IPS DF 6.9 (cell line): Measurements from ENCODE around the gene PRPH2.
A peak's percentile ranks its signal among the peaks of the same experiment; 100 is the strongest.
"Not testable (repeated sequence)": the region's sequence is repeated elsewhere in the genome, so short reads cannot be mapped to it uniquely, and the experiment has no call there.

Experiments
- DNase-seq: peaks from one replicate; pipeline ENCODE4 v3.0.0-alpha.2; 2013; ENCODE audit warnings: low read depth, low spot score
- H3K27ac ChIP-seq: one replicate; pipeline ENCODE4 v1.5.1; 2013; ENCODE audit warnings: low read length, control low read depth
- H3K27me3 ChIP-seq: 2 replicates; pipeline ENCODE4 v1.6.1; 2013; ENCODE audit warnings: mild to moderate bottlenecking, low read length; ENCODE audit not compliant: control insufficient read depth, insufficient read depth
- H3K36me3 ChIP-seq: 2 replicates; pipeline ENCODE4 v1.6.1; 2013; ENCODE audit warnings: low read length; ENCODE audit not compliant: control insufficient read depth, insufficient read depth
- H3K4me1 ChIP-seq: 2 replicates; pipeline ENCODE4 v1.6.1; 2013; ENCODE audit warnings: low read length; ENCODE audit not compliant: control insufficient read depth, insufficient read depth
- H3K4me3 ChIP-seq: 2 replicates; pipeline ENCODE4 v1.5.1; 2013; ENCODE audit warnings: mild to moderate bottlenecking, low read length
- H3K9me3 ChIP-seq: 2 replicates; pipeline ENCODE4 v1.6.1; 2013; ENCODE audit warnings: low read length, inconsistent platforms; ENCODE audit not compliant: control insufficient read depth, insufficient read depth
- WGBS: extraction: QIAGEN DNeasy Blood & Tissue Kit; methylation state at CpG from one replicate; pipeline ENCODE4 v1.1.7; 2013; ENCODE audit warnings: mixed read lengths, missing lambda C conversion rate; ENCODE audit not compliant: insufficient read length, insufficient coverage; 5-methylcytosine and 5-hydroxymethylcytosine counted together

The PRPH2 gene

DNA sequence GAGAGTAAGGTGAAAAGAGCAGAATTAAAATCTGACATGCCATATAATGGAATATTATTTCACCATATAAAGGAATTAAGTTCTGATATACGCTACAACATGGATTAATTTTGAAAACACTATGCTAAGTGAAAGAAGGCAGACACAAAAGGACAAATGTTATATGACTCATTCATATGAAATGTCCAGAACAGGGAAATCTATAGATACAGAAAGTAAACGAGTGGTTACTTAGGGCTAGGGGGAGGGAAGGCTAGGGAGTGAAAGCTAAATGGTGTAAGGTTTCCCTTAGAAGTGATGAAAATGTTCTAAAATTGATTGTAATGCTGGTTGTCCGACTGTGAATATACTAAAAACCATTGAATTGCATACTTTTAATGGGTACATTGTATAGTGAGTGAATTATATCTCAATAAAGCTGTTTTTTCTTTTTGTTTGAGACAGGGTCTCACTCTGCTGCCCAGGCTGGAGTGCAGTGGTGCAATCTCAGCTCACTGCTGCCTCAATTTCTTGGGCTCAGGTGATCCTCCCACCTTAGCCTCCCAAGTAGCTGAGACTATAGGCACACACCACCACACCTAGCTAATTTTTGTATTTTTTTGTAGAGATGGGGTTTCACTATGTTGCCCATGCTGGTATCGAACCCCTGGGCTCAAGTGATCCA, 8.2 kb downstream of the PRPH2 start:
- DNase-seq: no peak
- Histone ChIP-seq H3K36me3 (no peaks in the 10 kb centered on the region), H3K4me3 (no peak overlapping the region), H3K27me3 (no peaks in the 10 kb centered on the region), H3K9me3 (no peaks in the 10 kb centered on the region), H3K4me1 (no peaks in the 10 kb centered on the region), H3K27ac (no peak overlapping the region)
- WGBS: no CpG with 5 or more reads among the region's 4 CpGs

DNA sequence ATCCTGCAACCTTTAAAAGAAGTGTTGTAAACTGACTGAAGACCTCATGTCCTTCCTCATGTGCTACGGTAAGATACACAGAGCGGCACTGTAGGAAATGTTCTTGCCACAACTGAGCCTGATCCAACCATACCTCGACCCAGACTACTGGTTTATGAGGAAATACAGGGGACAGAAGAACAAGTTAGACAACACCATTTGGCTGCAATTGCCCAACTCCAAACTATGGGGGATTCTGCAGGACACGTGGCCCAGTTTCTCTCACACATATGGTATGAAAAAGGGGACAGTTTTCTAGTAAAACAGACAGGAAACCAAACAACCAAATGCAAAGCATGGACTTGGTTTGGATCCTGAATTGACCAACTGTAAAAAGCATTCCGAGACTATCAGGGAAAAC, 10.5 kb downstream of the PRPH2 start:
- Histone ChIP-seq H3K27ac (no peak overlapping the region), H3K9me3 (no peaks in the 10 kb centered on the region), H3K4me3 (no peak overlapping the region), H3K27me3 (no peaks in the 10 kb centered on the region), H3K4me1 (no peaks in the 10 kb centered on the region), H3K36me3 (no peaks in the 10 kb centered on the region; the same call in 1 of the 2 replicates)
- no CpG with 5 or more reads among the region's 5 CpGs for WGBS
- no peak for DNase-seq

DNA sequence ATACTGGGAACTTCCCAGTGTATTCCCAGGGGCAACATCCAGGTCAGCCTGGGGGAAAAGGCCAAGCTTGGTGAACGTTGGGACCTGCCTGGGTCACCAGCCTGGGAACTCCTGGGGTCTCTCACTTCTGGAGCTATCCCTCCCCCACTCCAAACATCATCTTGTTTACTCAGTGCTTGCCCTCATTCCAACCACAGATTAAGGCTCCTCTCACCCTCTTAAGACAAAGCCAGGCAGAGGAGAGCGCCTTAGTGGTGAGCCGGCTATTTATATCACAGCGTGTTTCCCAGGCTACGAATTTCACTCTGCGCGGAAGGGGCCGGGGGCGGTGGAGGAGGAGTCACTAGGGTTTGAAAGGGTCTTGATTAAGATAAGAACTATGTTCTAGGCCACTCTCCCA, 12.1 kb downstream of the PRPH2 start:
- Histone ChIP-seq H3K4me1 (no peaks in the 10 kb centered on the region), H3K36me3 (no peaks in the 10 kb centered on the region; the same call in 1 of the 2 replicates), H3K4me3 (no peak overlapping the region), H3K27ac (no peak overlapping the region), H3K9me3 (no peaks in the 10 kb centered on the region), H3K27me3 (no peaks in the 10 kb centered on the region)
- no CpG with 5 or more reads among the region's 9 CpGs for WGBS
- DNase-seq: no peak

DNA sequence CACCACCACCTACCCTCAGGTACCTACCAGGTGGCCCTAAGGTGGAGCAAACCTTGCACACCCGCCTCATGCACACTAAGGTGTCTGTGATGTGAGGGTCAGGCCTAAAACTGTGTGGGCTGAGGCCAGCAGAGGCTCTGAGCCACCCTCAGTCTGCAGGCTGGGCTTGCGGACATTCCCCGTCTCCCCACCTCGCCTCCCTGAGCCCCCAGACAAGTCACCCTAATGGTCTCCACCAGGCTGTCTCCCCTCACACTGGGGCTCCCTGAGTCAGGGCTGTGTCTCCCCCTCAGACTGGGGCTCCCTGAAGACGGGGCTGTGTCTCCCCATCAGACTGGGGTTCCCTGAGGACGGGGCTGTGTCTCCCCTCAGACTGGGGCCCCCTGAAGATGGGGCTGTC, 12.5 kb downstream of the PRPH2 start:
- no CpG with 5 or more reads among the region's 6 CpGs for WGBS
- H3K9me3 ChIP-seq: no peaks in the 10 kb centered on the region
- no peak for DNase-seq

DNA sequence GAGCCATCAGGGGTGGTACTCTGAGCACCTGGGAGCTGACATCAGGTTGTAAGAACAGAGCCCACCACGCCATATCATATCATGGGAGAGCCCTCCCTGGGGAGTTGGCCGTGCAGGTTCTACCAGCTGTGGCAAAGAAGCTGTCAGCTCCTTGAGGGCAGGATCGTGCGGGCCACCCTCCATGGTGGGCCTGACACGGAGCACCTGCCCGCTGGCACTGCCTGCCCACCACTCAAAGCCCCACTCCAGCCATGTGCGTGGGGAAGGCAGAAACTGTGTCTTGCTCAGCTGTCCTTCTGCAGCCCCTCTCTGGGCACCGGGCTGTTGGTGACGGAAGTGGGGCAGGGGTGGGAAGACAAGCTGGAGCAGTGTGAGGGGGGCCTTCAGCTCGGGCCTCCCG, 14.3 kb downstream of the PRPH2 start:
- Histone ChIP-seq H3K4me1 (peaks cover 3% of the 10 kb centered on the region), H3K27ac (no peak overlapping the region), H3K4me3 (no peak overlapping the region), H3K27me3 (no peaks in the 10 kb centered on the region), H3K36me3 (no peaks in the 10 kb centered on the region; the same call in 1 of the 2 replicates), H3K9me3 (no peaks in the 10 kb centered on the region)
- no peak for DNase-seq
- no CpG with 5 or more reads among the region's 11 CpGs for WGBS

More for the DNA sequence above, 12.5 kb downstream of the PRPH2 start:
- no peaks in the 10 kb centered on the region; the same call in 1 of the 2 replicates for H3K36me3 ChIP-seq
- H3K4me3 ChIP-seq: no peak overlapping the region
- no peaks in the 10 kb centered on the region for H3K27me3 ChIP-seq
- peaks cover under 1% of the 10 kb centered on the region for H3K4me1 ChIP-seq
- no peak overlapping the region for H3K27ac ChIP-seq

DNA sequence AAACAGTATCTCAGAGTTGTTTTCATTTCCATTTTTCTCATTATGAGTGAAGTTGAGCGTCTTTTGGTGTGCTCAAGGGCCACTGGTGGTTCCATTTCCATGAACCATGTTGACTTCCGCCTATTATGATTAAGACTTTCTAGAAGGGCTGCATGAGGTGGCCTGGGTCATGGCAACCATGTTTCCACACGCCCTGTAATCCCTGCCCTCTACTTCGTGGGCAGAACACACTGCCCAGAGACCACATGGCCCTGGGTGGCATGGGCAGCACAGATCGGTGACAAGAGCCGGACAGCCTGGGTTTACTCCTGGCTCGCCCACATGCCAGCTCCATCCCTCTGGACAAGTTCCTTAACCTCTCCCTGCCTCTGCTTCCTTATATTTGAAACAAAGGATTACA, 14.8 kb downstream of the PRPH2 start:
- no peaks in the 10 kb centered on the region; the same call in 1 of the 2 replicates for H3K36me3 ChIP-seq
- H3K27ac ChIP-seq: no peak overlapping the region
- DNase-seq: no peak
- H3K4me3 ChIP-seq: no peak overlapping the region
- no peaks in the 10 kb centered on the region for H3K9me3 ChIP-seq
- peaks cover 3% of the 10 kb centered on the region for H3K4me1 ChIP-seq
- no peaks in the 10 kb centered on the region for H3K27me3 ChIP-seq
- no CpG with 5 or more reads among the region's 7 CpGs for WGBS

DNA sequence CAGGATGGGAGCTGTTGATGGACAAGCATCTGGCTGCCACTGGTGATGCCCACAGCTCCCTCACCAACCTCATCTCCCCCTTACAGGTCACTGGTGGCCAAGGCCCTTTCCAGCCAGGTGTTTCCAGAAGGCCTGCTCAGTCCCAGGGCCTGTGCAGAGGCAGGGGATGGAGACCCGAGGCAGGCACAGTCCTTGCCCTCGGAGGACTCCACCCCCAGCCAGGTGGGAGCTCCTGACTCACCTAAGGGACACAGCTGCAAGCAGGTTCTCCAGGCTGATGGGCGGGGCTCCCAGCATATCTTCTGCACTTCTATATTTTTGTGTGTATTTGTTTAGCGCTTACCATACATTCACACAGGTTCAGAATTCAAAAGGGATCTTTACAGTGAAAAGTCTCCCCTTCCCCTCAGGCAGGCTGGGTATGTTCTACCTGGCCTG, 17.4 kb downstream of the PRPH2 start:
- Histone ChIP-seq H3K4me3 (no peak overlapping the region; the same call in 1 of the 2 replicates), H3K4me1 (peaks cover 3% of the 10 kb centered on the region), H3K9me3 (no peaks in the 10 kb centered on the region), H3K27ac (no peak overlapping the region), H3K36me3 (no peaks in the 10 kb centered on the region; the same call in 1 of the 2 replicates), H3K27me3 (no peaks in the 10 kb centered on the region)
- WGBS: no CpG with 5 or more reads among the region's 4 CpGs
- no peak for DNase-seq

DNA sequence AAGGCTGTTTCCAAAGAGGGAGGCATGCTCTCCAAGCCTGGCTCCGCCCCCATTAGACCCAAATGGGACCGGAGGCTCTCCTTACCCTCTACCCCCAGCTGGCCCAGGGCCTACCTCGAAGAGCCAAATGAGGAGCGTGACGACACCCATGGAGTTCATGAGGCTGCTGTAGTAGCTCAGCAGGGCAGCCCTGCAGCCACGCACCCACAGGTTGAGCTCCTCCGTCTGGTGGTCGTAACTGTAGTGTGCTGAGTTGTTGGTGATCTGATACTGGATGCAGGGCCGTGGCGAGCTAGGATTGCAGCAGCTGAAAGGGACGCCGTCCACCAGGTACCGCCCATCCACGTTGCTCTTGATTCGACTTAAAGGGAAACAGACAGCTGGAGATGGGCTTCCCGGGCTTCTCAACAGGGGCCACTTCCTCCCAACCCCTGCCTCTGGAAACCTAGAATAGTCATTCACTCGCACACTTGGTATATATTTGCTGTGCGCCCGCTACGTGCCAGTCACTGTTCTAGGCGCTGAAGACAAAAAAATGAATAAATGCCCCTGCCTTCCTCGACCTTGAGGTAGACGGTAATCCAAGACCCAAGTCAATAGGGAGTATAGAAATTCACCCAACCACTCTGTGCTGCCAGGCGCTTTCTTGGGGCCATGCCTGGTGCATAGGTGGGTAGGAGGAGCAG, 18.0 kb downstream of the PRPH2 start:
- Histone ChIP-seq H3K27ac (no peak overlapping the region), H3K9me3 (no peaks in the 10 kb centered on the region), H3K27me3 (no peaks in the 10 kb centered on the region), H3K36me3 (no peaks in the 10 kb centered on the region; the same call in 1 of the 2 replicates), H3K4me1 (peaks cover 3% of the 10 kb centered on the region), H3K4me3 (peak overlapping the region; percentile 62; the same call in 1 of the 2 replicates)
- DNase-seq: peak; percentile 74
- whole genome bisulfite sequencing: no CpG with 5 or more reads among the region's 24 CpGs

DNA sequence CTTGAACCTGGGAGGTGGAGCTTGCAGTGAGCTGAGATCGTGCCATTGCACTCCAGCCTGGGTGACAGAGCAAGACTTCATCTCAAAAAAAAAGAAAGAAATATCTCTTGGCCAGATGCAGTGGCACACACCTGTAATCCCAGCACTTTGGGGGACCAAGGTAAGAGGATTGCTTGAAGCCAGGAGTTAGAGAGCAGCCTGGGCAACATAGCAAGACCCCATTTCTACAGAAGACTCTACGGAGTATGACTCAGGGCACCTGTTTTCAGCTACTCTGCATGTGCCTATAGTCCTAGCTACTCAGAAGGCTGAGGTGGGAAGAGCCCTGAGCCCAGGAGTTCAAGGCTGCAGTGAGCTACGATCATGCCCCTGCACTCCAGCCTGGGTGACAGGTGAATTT, 19.6 kb downstream of the PRPH2 start:
- not testable (repeated sequence) for H3K4me1 ChIP-seq, H3K4me3 ChIP-seq, H3K9me3 ChIP-seq, H3K27me3 ChIP-seq, H3K27ac ChIP-seq, DNase-seq, H3K36me3 ChIP-seq
- WGBS: no CpG with 5 or more reads among the region's 3 CpGs

DNA sequence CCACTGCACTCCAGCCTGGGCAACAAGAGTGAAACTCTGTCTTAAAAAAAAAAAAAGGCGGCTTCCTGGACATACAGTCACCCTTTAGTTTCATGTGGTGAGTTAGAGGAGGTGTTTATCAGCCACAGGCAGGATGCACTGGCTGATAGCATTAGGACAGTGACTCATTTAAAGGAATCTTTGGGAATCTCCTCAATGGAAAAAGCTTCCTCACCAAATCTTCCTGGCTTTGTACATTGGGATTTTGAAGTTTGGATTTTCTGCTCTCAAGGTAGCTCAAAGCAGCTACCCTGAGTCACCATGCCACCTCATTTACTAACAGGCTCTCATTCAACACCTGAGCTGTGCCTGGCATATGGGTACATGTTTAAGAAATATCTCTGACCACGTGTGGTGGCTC, 20.2 kb downstream of the PRPH2 start:
- no peak overlapping the region for H3K27ac ChIP-seq
- no peak for DNase-seq
- peaks cover 3% of the 10 kb centered on the region for H3K4me1 ChIP-seq
- H3K27me3 ChIP-seq: no peaks in the 10 kb centered on the region
- no peaks in the 10 kb centered on the region for H3K36me3 ChIP-seq
- no peaks in the 10 kb centered on the region for H3K9me3 ChIP-seq
- H3K4me3 ChIP-seq: no peak overlapping the region
- WGBS: no CpG with 5 or more reads among the region's 2 CpGs
